Spinal cord (tissue), 10 donors: ENCODE measurements around the gene DYNLT2. TPM values are rescaled to one million over a fixed set of nuclear protein-coding genes. Genes with fewer than 3 reads are reported as not detected.
"Not testable (repeated sequence)": the region's sequence is repeated elsewhere in the genome, so short reads cannot be mapped to it uniquely, and the experiment has no call there.

Source experiments
- DNase-seq, 6 donors: peaks; one replicate each; pipeline versions ENCODE4 v3.0.0 to v3.0.0-alpha.2; 2013 to 2015; ENCODE audit warnings: low spot score in 6 of 6, low read depth in 4 of 6
- H3K27ac ChIP-seq: one replicate; pipeline ENCODE4 v1.5.1; 2013; ENCODE audit warnings: low read depth, low read length, control low read depth
- H3K27me3 ChIP-seq: one replicate; pipeline ENCODE4 v1.6.1; 2013; ENCODE audit warnings: low read length; ENCODE audit not compliant: control insufficient read depth, insufficient read depth
- H3K36me3 ChIP-seq: one replicate; pipeline ENCODE4 v1.6.1; 2013; ENCODE audit warnings: low read length; ENCODE audit not compliant: control insufficient read depth, insufficient read depth
- H3K4me1 ChIP-seq: one replicate; pipeline ENCODE4 v1.6.1; 2013; ENCODE audit warnings: low read length; ENCODE audit not compliant: control insufficient read depth, insufficient read depth
- H3K4me3 ChIP-seq: one replicate; pipeline ENCODE4 v1.5.1; 2013; ENCODE audit warnings: low read depth, low read length, control low read depth
- H3K9me3 ChIP-seq: one replicate; pipeline ENCODE4 v1.6.1; 2013; ENCODE audit warnings: low read length; ENCODE audit not compliant: control insufficient read depth, insufficient read depth
- WGBS: methylation state at CpG from one replicate; pipeline ENCODE4 v1.1.5; 2013; ENCODE audit warnings: missing lambda C conversion rate; ENCODE audit not compliant: insufficient coverage; 5-methylcytosine and 5-hydroxymethylcytosine counted together
- polyA plus RNA-seq, 2 donors: library from polyadenylated mRNA; unstranded; fragments of 120-200 nt; gene quantifications; one replicate each; pipeline ENCODE4 v1.2.1, GENCODE V29; 2013; ENCODE audit not compliant: insufficient read length in 2 of 2
- total RNA-seq, 2 donors: library from RNA; depleted of rRNA in 1 of 2; stranded (reverse); fragments of 120-200 nt in 1 of 2; fragments of >200 nt in 1 of 2; gene quantifications; one replicate each; pipeline versions ENCODE4 v1.2.3 to v1.2.4, GENCODE V29; 2013 to 2014
- donor health status: healthy.

Gene DYNLT2
- total and polyA plus RNA-seq, 4 donors = 3.0 to 7.2 (median 5.7) TPM

GRCh38 chr6:169707772-169708171 is 43.6 kb downstream of the DYNLT2 start:
- Histone ChIP-seq H3K9me3 (no peaks in the 10 kb centered on the region), H3K27ac (no peak overlapping the region), H3K4me3 (no peak overlapping the region), H3K4me1 (peaks cover 2% of the 10 kb centered on the region), H3K27me3 (no peaks in the 10 kb centered on the region), H3K36me3 (peaks cover under 1% of the 10 kb centered on the region)
- WGBS = no CpG with 5 or more reads among the region's 2 CpGs
- DNase-seq = peak in 1 of 6 donors; percentile 26

GRCh38 chr6:169702840-169703246 is 48.5 kb downstream of the DYNLT2 start:
- Histone ChIP-seq H3K27me3 (no peaks in the 10 kb centered on the region), H3K9me3 (no peaks in the 10 kb centered on the region), H3K36me3 (peaks cover 12% of the 10 kb centered on the region), H3K4me1 (peaks cover 11% of the 10 kb centered on the region), H3K27ac (peak overlapping the region; percentile 86), H3K4me3 (peak overlapping the region; percentile 84)
- no peak for DNase-seq
- WGBS = under 1% methylated on average over 19 of the region's 22 CpGs

DNA sequence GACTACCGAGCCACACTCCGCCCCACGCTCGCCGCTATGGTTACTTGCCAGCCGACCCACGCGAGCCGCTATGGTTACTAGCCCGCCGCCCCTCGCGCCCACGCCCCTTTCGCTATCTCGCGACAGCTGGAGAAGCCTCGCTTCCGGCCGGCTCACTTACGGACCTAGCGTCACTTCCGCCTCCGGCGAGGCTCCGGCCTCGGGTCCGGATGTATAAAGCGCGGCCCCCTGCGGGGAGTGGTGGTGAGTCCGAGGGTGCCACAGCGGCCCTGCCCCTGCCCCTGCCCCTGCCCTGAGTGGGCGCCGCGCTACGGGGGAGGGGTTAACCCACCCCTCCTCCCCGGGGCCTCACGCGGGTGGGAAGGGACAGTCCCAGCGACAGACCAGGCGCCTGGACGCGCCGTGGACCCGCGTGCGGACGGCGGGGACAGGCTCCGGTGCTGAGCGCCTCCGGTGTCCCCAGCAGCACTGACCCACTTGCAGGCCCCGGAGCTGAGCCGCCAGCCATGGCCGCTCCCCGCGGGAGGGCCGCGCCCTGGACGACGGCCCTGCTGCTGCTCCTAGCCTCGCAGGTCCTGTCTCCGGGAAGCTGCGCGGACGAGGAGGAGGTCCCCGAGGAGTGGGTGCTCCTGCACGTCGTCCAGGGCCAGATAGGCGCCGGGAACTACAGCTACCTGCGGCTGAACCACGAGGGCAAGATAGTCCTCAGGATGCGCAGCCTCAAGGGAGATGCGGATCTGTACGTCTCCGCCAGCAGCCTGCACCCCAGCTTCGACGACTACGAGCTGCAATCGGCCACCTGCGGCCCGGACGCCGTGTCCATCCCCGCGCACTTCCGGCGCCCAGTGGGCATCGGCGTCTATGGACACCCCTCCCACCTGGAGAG is 49.2 kb downstream of the DYNLT2 start, which contains the start of the genes C6orf120 and WDR27:
C6orf120 (plus strand) TSS at position 173 of the 886 bp plus-strand sequence; CDS start at position 507, 334 bp downstream.
WDR27 (minus strand) TSS at position 76 of the 886 bp plus-strand sequence. CDS start 13,024 bp downstream, outside the sequence.
- Histone ChIP-seq H3K27ac (peak within 1 kb of the TSS; percentile 86), H3K27me3 (no peaks in the 10 kb centered on the region), H3K9me3 (no peaks in the 10 kb centered on the region), H3K4me3 (peak within 1 kb of the TSS; percentile 84), H3K36me3 (peaks cover 12% of the 10 kb centered on the region), H3K4me1 (peaks cover 11% of the 10 kb centered on the region)
- under 1% methylated on average over 92 of the region's 92 CpGs for WGBS
- DNase-seq = peak; percentile 80 to 98 (median 92)

DNA sequence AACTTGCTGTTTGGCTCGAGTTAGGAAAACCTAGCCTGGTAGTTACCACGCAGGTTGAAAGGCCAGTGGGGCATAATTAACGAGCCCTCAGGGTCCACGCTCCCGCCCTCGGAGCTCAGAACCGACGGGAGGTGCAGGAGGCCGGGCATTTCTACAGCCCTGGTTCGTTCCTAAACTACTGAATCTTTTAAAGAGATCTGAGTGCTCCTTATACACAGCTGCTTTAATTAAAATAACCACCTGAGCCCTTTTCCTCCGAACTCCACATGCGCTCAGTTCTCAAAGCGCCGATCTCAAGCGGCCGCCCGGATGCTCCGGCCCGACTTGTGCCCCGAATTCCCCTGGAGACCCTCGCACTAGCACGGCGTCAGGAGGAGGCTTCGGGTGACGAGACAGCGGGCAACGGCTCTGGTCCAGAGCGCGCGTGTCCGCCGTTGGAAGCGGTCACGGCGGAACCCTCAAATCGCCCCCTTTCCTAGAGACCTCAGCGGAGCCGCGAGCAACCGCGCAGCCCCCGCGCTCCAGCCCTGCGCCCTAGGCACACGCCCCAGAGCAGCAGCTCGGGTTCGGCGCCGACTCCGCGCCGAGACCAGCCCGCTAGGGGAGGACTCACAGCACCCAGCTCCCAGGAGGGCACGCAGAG is 49.9 kb downstream of the DYNLT2 start:
- H3K9me3 ChIP-seq = no peaks in the 10 kb centered on the region
- peaks cover 11% of the 10 kb centered on the region for H3K4me1 ChIP-seq
- peaks cover 12% of the 10 kb centered on the region for H3K36me3 ChIP-seq
- peak overlapping the region; percentile 86 for H3K27ac ChIP-seq
- no peak for DNase-seq
- H3K27me3 ChIP-seq = no peaks in the 10 kb centered on the region
- peak overlapping the region; percentile 84 for H3K4me3 ChIP-seq
- WGBS = under 1% methylated on average over 54 of the region's 54 CpGs

- Histone ChIP-seq H3K4me1 (peaks cover 11% of the 10 kb centered on the region), H3K9me3 (no peaks in the 10 kb centered on the region), H3K27ac (no peak overlapping the region), H3K27me3 (no peaks in the 10 kb centered on the region), H3K4me3 (no peak overlapping the region), H3K36me3 (peaks cover 12% of the 10 kb centered on the region)
- no peak for DNase-seq
- WGBS = 0% methylated on average over 1 of the region's 5 CpGs
These were observed 51.1 kb downstream of the DYNLT2 start for GRCh38 chr6:169700296-169700695.

DNA sequence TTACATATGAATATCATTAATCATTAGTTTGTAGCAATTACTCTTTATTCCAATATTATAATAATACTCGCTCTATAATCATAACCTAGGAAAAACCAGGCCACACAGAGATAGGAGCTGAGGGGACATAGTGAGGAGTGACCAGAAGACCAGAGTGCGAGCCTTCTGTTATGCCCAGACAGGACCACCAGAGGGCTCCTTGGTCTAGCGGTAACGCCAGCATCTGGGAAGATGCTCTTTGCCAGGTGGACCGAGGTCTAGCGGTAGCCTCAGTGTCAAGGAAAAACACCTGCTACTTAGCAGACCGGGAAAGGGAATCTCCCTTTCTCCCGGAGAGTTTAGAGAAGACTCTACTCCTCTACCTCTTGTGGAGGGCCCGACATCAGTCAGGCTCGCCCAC is 54.3 kb downstream of the DYNLT2 start:
- H3K9me3 ChIP-seq, H3K4me3 ChIP-seq, H3K27me3 ChIP-seq, H3K27ac ChIP-seq, DNase-seq, H3K4me1 ChIP-seq: not testable (repeated sequence)
- peaks cover 17% of the 10 kb centered on the region for H3K36me3 ChIP-seq
- 88% methylated on average over 9 of the region's 10 CpGs for WGBS

DNA sequence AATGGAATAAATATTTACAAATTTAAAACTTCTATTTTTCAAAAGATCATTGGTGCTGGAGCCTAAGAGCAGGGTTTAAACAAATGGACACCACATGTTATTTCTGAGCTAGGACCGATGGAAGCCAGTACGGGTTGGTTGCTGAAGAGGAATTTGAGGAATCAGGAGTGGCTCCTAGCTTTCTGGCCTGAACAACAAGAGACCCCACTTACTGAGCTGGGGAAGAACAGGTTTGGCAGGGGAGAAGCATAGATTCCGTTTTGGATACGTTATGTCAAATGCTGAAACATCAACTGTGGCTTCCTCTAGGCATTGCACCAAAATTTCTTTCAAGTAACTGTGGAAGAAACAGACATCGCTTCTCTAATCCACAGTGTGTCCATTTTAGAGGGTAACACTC is 56.2 kb downstream of the DYNLT2 start:
- H3K4me3 ChIP-seq = no peak overlapping the region
- no peaks in the 10 kb centered on the region for H3K27me3 ChIP-seq
- H3K36me3 ChIP-seq = peaks cover 22% of the 10 kb centered on the region
- peaks cover 7% of the 10 kb centered on the region for H3K9me3 ChIP-seq
- no peaks in the 10 kb centered on the region for H3K4me1 ChIP-seq
- no peak overlapping the region for H3K27ac ChIP-seq
- no peak for DNase-seq
- WGBS = 88% methylated on average over 5 of the region's 5 CpGs

DNA sequence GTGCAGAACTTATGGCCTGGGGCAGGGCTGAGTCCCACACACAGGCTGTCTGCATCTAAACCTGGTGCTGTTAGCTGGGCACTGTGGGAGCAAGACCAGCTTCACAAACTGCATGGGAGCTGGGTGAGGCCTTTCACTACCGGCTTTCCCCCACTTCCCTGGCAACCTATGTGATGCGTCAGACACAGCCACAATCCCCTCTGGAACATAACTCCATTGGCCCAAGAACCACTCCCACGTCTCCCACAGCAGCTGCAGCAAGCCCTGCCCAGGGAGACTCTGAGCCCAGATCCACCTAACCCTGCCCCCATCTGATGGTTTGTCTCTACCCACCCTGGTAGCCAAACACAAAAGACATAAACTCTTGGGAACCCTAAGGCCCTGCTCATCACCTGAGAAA is 58.9 kb downstream of the DYNLT2 start:
- no peak for DNase-seq
- no peaks in the 10 kb centered on the region for H3K27me3 ChIP-seq
- peaks cover 8% of the 10 kb centered on the region for H3K9me3 ChIP-seq
- no peaks in the 10 kb centered on the region for H3K4me1 ChIP-seq
- H3K4me3 ChIP-seq = no peak overlapping the region
- H3K36me3 ChIP-seq = peaks cover 17% of the 10 kb centered on the region
- 90% methylated on average over 3 of the region's 3 CpGs for WGBS
- no peak overlapping the region for H3K27ac ChIP-seq

DNA sequence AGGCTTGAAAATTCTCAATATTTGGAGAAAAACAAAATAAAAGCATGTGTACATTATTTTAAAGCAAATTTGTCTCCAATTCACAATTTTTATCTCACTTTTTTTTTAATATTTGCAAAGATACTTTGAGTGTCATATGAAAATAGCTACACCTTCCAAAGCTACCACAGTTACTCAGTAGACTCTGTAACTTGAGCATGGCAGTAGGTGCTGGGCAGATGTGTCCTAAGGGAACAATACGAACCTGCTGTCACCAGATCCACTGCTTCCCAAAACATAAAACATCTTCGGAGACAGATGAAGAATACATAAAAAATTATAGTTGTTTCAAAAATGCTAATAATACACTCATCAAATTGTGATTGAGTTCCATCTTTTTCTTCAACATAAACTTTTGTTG is 60.1 kb downstream of the DYNLT2 start:
- Histone ChIP-seq H3K4me1 (no peaks in the 10 kb centered on the region), H3K4me3 (no peak overlapping the region), H3K27ac (no peak overlapping the region), H3K27me3 (no peaks in the 10 kb centered on the region), H3K36me3 (peaks cover 19% of the 10 kb centered on the region), H3K9me3 (peaks cover 10% of the 10 kb centered on the region)
- DNase-seq = no peak
- WGBS = no CpG with 5 or more reads among the region's 2 CpGs
